ENCODE data around the gene SFXN5. TPM values are rescaled to one million over a fixed set of nuclear protein-coding genes. Genes with fewer than 3 reads are reported as not detected.

Gene SFXN5
- polyA plus RNA-seq, 1 donor from 2014 or later = 5.8 TPM

- no peaks in the 10 kb centered on the region for H3K27me3 ChIP-seq (ENCODE audit: insufficient read depth, low read depth, low read length)
- H3K9me3 ChIP-seq (ENCODE audit: low read length) = no peaks in the 10 kb centered on the region
- H3K9ac ChIP-seq (ENCODE audit: low read length) = no peak overlapping the region
- H3K27ac ChIP-seq (ENCODE audit: low read length) = no peak overlapping the region
- H2AFZ ChIP-seq (ENCODE audit: low read depth, low read length) = no peak overlapping the region
- H4K20me1 ChIP-seq (ENCODE audit: insufficient read depth) = no peaks in the 10 kb centered on the region
- no peak overlapping the region for H3K4me3 ChIP-seq (ENCODE audit: low read length)
- no peaks in the 10 kb centered on the region for H3K9me2 ChIP-seq (ENCODE audit: insufficient read depth, low read length)
- TF ChIP-seq EZH2 (IDR thresholded peaks at IDR 0.05; ENCODE audit: borderline replicate concordance, insufficient read depth, low read length, poor library complexity, severe bottlenecking) (no peak), EP300 (conservative IDR thresholded peaks at IDR 0.05; ENCODE audit: poor library complexity, severe bottlenecking) (no peak), REST (IDR thresholded peaks at IDR 0.05; ENCODE audit: borderline replicate concordance) (no peak), RAD21 (conservative IDR thresholded peaks at IDR 0.05) (no peak), SMC3 (conservative IDR thresholded peaks at IDR 0.05; ENCODE audit: poor library complexity) (no peak)
- TF ChIP-seq, protein P1, sequence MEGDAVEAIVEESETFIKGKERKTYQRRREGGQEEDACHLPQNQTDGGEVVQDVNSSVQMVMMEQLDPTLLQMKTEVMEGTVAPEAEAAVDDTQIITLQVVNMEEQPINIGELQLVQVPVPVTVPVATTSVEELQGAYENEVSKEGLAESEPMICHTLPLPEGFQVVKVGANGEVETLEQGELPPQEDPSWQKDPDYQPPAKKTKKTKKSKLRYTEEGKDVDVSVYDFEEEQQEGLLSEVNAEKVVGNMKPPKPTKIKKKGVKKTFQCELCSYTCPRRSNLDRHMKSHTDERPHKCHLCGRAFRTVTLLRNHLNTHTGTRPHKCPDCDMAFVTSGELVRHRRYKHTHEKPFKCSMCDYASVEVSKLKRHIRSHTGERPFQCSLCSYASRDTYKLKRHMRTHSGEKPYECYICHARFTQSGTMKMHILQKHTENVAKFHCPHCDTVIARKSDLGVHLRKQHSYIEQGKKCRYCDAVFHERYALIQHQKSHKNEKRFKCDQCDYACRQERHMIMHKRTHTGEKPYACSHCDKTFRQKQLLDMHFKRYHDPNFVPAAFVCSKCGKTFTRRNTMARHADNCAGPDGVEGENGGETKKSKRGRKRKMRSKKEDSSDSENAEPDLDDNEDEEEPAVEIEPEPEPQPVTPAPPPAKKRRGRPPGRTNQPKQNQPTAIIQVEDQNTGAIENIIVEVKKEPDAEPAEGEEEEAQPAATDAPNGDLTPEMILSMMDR (IDR thresholded peaks at IDR 0.05; ENCODE audit: poor library complexity, severe bottlenecking) = no peak
- H3K79me2 ChIP-seq (replicated peaks; ENCODE audit: insufficient read depth, low read length) = no peaks in the 10 kb centered on the region
- no peak overlapping the region for H3K4me2 ChIP-seq (ENCODE audit: low read length)
- no peaks in the 10 kb centered on the region for H3K36me3 ChIP-seq (ENCODE audit: insufficient read depth, low read length)
- no peaks in the 10 kb centered on the region for H3F3A ChIP-seq (ENCODE audit: insufficient read depth, low read length, poor library complexity, severe bottlenecking)
Observed at GRCh38 chr2:72936660-72937355, 134.7 kb downstream of the SFXN5 start.

GRCh38 chr2:72935611-72935957, 135.9 kb downstream of the SFXN5 start:
- Histone ChIP-seq H3K4me3 (ENCODE audit: low read length) (no peak overlapping the region), H3F3A (ENCODE audit: insufficient read depth, low read length, poor library complexity, severe bottlenecking) (no peaks in the 10 kb centered on the region), H3K36me3 (ENCODE audit: insufficient read depth, low read length) (no peaks in the 10 kb centered on the region), H4K20me1 (ENCODE audit: insufficient read depth) (no peaks in the 10 kb centered on the region), H3K79me2 (replicated peaks; ENCODE audit: insufficient read depth, low read length) (no peaks in the 10 kb centered on the region), H3K9me3 (ENCODE audit: low read length) (no peaks in the 10 kb centered on the region), H2AFZ (ENCODE audit: low read depth, low read length) (no peak overlapping the region), H3K27me3 (ENCODE audit: insufficient read depth, low read depth, low read length) (no peaks in the 10 kb centered on the region), H3K9me2 (ENCODE audit: insufficient read depth, low read length) (no peaks in the 10 kb centered on the region), H3K9ac (ENCODE audit: low read length) (no peak overlapping the region), H3K4me2 (ENCODE audit: low read length) (no peak overlapping the region), H3K27ac (ENCODE audit: low read length) (no peak overlapping the region)
- no peak for TF ChIP-seq MXI1 (conservative IDR thresholded peaks at IDR 0.05; ENCODE audit: poor library complexity, severe bottlenecking)
- TF ChIP-seq TAF1 (IDR thresholded peaks at IDR 0.05; ENCODE audit: low read depth) = no peak
- TF ChIP-seq EZH2 (IDR thresholded peaks at IDR 0.05; ENCODE audit: borderline replicate concordance, insufficient read depth, low read length, poor library complexity, severe bottlenecking) = no peak
- TF ChIP-seq RAD21 (conservative IDR thresholded peaks at IDR 0.05) = no peak
- no peak for TF ChIP-seq SMC3 (conservative IDR thresholded peaks at IDR 0.05; ENCODE audit: poor library complexity)
- TF ChIP-seq, protein P1 (IDR thresholded peaks at IDR 0.05; ENCODE audit: poor library complexity, severe bottlenecking) = no peak
- no peak for TF ChIP-seq REST (IDR thresholded peaks at IDR 0.05; ENCODE audit: borderline replicate concordance)
- no peak for TF ChIP-seq POLR2AphosphoS5 (IDR thresholded peaks at IDR 0.05)
- TF ChIP-seq EP300 (conservative IDR thresholded peaks at IDR 0.05; ENCODE audit: poor library complexity, severe bottlenecking) = no peak

Data from neural cell (in vitro differentiated cells).